LNCAP (cell line): ENCODE measurements around the gene SSMEM1.

Experiments used
- TF ChIP-seq, protein P1 (sequence below): fragments of 450-650 bp; IDR thresholded peaks from 2 replicates; pipeline ENCODE4 v1.5.1; 2017; ENCODE audit warnings: mild to moderate bottlenecking

SSMEM1 gene

DNA sequence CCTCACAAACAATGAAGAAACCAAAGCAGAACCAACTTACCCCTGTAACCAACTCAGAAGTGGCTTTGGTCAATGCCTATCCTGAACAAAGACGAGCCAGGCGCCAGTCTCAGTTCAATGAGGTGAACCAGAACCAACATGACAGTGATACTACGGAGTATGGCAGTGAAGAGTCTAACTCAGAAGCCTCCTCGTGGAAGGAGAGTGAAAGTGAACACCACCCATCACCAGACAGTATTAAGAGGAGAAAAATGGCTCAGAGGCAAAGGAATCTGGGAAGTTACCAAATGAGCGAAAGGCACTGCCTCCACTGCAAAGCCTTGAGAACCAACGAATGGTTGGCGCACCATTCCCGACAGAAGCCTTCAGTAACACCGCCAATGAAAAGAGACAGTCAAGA lies 8.4 kb downstream of the SSMEM1 start:
- TF ChIP-seq, protein P1, sequence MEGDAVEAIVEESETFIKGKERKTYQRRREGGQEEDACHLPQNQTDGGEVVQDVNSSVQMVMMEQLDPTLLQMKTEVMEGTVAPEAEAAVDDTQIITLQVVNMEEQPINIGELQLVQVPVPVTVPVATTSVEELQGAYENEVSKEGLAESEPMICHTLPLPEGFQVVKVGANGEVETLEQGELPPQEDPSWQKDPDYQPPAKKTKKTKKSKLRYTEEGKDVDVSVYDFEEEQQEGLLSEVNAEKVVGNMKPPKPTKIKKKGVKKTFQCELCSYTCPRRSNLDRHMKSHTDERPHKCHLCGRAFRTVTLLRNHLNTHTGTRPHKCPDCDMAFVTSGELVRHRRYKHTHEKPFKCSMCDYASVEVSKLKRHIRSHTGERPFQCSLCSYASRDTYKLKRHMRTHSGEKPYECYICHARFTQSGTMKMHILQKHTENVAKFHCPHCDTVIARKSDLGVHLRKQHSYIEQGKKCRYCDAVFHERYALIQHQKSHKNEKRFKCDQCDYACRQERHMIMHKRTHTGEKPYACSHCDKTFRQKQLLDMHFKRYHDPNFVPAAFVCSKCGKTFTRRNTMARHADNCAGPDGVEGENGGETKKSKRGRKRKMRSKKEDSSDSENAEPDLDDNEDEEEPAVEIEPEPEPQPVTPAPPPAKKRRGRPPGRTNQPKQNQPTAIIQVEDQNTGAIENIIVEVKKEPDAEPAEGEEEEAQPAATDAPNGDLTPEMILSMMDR: no peak

DNA sequence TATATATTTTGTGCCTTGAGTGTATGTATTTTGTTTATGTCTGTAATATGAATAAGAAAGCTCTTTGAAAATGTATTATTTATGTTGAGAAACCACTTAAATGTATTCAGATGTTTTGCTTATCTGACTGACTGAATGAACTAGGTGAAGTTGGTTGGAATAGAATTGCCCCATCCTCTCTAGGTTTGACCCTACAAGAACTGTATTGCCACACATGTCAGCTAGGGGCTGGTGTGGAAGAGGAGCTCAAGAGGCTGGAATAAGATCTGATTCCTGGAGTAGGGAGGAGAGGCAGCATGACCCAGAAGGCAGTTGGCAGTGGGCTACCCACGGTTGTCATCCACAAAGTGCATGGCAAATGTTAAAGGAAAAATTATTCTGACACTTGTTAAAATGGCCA lies 9.1 kb downstream of the SSMEM1 start:
- TF ChIP-seq, protein P1: no peak

DNA sequence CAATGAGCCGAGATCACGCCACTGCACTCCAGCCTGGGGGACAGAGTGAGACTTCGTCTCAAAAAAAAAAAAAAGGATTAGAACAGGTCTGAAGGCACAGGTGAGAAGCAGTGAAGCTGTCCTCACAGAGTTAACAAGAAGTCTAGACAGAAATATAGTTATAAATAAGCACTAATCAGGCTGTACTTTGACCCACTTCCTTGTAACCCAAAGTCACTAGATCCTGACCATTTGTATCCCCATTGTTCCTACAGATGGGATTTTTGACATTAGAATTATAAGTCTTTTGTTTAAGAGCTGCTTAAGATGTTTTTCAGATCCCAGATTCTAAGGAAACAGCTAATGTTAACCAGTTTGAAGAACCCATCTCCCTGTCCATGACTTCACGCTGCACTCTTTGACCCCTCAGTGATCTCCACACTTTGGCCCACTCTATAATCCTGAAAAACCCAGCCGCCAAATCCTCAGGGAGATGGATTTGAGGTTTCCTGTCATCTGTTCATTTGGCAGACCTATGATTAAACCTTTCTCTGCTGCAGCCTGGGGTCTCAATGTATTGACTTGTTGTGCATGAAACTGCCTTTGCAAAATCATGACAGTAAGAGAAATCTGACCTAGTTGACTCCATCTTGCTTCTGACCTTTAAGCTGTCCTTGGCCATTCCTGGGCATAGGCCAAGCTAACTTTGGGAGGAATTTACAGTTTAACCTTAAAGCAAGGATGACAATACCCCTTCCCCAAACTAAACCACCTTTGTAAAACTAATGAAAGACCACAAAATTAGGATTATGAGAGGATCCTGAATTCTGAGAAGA lies 11.4 kb downstream of the SSMEM1 start:
- TF ChIP-seq, protein P1: no peak

DNA sequence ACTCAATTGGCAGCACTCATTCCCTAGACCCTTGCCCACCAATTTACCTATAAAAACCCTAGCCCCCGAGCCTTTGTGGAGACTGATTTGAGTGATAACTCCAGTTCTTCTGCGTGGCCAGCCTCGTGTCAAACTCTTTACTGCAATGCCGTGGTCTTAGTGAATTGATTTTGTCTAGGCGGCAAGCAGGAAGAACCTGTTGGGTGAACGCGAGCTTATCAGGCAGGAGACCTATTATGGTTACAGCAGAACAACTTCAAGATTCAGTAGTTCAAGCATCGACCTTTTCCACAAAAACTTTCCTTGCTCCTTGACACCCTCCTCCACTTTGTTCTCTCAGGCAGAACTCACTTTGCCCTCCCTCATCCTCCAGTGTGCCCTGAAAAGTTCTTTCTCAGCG lies 12.2 kb downstream of the SSMEM1 start:
- TF ChIP-seq, protein P1: no peak

DNA sequence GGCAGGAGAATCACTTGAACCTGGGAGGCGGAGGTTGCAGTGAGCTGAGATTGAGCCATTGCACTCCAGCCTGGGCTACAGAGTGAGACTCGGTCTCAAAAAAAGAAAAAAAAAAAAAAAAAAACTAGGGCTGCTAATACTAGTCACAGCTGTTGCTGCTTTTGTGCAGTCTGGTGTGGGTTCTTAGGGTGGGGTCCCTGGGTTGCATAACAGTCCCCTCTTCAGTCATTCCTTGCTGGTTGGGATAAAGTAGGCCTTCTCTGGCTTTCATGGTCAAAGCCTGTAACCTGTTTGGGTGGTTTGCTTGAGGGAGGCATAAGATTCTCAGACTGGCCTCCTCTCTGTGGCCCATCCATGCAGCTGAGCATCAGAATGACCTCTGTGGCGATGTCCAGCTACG lies 14.1 kb downstream of the SSMEM1 start:
- TF ChIP-seq, protein P1: no peak

DNA sequence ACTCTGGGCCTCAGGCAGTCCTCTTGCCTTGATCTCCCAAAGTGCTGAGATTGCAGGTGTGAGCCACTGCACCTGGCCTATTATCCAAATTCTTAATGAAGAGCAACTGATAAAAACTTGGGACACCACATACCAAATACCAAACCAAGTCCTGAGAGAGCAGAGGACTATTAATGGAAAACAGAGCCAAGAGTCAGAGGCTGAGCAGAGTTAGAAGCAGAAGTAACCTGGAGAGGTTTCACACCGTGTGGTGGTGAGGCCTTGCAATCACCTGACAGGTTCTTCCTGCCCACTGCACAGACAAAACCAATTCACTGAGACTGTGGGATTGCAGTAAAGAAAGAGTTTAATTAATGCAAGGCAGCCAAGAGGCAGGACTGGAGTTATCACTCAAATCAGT lies 16.0 kb downstream of the SSMEM1 start:
- TF ChIP-seq, protein P1: no peak

DNA sequence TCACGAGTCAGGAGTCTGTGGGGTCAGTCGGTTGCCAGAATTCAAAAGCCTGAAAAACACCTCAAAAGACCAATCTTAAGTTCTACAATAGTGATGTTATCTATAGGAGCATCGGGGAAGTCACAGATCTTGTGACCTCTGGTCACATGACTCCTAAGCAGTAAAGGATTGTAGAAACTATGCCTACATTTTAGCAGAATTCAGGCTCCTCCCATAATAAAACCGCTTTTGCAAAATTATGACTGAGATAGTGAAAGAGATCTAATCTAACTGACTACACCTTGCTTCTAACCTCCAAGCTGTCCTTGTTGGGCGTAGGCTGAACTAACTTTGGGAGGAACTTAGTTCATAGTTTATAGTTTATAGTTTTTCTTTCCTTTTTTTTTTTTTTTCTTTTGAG lies 16.6 kb downstream of the SSMEM1 start:
- TF ChIP-seq, protein P1: no peak
